SH-SY5Y (cell line): ENCODE data around the gene CHDH.

Experiments used
- GATA2 ChIP-seq: IDR thresholded peaks from 2 replicates; pipeline ENCODE4 v1.6.1; 2011; ENCODE audit warnings: mild to moderate bottlenecking, low read depth, low read length
- GATA3 ChIP-seq: IDR thresholded peaks from 2 replicates; pipeline ENCODE4 v1.6.1; 2011; ENCODE audit warnings: low read depth, mild to moderate bottlenecking, low read length, moderate library complexity

- TF ChIP-seq GATA3 (no peak), GATA2 (no peak)
Measured at GRCh38 chr3:53768478-53769459, 77.5 kb downstream of the CHDH start.
